22Rv1 (cell line): ENCODE measurements around the gene L3HYPDH.

Experiments
- H3K27ac ChIP-seq: fragments of 450-650 bp; 2 replicates; pipeline ENCODE4 v1.5.1; 2017
- CTCF ChIP-seq: fragments of 450-650 bp; IDR thresholded peaks from 2 replicates; pipeline ENCODE4 v1.5.1; 2017; ENCODE audit warnings: mild to moderate bottlenecking
- ZFX ChIP-seq: fragments of 450-650 bp; IDR thresholded peaks from 2 replicates; pipeline ENCODE4 v1.6.1; 2017; ENCODE audit warnings: antibody characterized with exemption, borderline replicate concordance

L3HYPDH gene

DNA sequence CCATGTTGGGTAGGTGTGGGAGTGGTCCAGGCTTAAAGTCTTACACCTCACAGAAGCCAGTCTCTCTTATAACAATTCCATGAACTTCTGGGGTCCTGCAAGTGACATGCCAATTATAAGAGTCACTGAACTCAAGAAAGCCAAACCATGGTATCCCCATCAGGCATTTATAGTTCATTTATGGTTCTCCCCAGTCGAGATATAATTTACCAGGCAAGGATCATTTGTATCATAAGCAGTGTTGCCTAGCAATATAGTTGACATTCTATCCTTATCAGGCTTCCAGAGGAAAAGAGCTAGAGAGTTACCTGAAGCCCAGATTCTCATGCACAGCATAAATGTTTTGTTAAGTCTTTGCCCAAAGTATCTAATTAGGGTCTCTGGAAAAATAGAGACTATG lies 8.2 kb upstream of the L3HYPDH start:
- no peak for TF ChIP-seq ZFX
- no peak for TF ChIP-seq CTCF
- H3K27ac ChIP-seq = no peak overlapping the region

DNA sequence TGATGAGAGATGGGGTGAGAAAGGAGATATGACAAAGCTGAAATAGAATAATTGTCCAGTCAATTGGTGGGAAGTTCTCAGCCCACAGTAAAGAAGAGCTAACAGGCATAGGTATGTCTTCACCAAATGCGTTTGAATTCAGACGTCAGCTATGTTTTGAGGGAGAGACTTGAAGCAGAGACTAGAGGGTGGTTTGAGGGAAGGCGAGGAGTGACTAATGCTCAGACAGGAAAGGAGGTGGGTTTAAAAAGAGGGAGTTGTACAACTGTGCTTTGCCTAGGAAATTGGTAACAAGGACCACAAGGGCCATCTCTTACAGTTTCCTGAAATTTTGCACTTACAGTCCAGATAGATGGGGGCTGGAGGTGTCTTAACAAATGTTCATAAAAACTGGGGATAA lies 6.5 kb upstream of the L3HYPDH start:
- TF ChIP-seq CTCF (no peak), ZFX (no peak)
- no peak overlapping the region for H3K27ac ChIP-seq

DNA sequence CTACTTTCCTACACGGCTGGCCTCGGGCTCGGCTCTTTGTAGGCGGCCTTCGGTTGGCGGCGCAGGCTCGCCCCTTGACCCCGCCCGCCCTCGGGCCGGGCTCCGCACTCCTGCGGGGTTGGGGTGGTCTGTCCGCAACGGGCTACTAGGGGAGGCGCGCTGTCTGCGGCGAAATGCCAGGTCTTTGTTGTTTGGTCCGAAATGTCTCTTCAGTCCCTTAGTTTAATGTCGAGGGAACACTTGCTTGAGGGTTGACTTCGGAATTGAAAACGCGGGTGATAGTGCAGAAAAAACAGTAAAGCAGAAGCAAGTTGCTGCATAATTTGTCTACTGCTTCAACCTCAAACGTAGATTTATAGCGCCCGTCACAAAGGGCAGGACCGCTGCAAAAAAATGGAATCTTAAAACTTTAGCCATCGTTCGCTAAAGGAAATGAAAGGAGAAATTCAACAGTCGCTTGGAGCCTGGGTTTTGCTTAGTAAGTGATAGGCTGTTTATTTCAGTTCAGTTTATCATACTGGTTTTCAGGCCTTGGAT lies 499 bp upstream of the L3HYPDH start:
- peak overlapping the region; percentile 91 for H3K27ac ChIP-seq
- TF ChIP-seq CTCF (no peak), ZFX (no peak)

- H3K27ac ChIP-seq = peak overlapping the region; percentile 91
- TF ChIP-seq CTCF = no peak
- no peak for TF ChIP-seq ZFX
Observed at GRCh38 chr14:59483363-59483762, 845 bp downstream of the L3HYPDH start.

DNA sequence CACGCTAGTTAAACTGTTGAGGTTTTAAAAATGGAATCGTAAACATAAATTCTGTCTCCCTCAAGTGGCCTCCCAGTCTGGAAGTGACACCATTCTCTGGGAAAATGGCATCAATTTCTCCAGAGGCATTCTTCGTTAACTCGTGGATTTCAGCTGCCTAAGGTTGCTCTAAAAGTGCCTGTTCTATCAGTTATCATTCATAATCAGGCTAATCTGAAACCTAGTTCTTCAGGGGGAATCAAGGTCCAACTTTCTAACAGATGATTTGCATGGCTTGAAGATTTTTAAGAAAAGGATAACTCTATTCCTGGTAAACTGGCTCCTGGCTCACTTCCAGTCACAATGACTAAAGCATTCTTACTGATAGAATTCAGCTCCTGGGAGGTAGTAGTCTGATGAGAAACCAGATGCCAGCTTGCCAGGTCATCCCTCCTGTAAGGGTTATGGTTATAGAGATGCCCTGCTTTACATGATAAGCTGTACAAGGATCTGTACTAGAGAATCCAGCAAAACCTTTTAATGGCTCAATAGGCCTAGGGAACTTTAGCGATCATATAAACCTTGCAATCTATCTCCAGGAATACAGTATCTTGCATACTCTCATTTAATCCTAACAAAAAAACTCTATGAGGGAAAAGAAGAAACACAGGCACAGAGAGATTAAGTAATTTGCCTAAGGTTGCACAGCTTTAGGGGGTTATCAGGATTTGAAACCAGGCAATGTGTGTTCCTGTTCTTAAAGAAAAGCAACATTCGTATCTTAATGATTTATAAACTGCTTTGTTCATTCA lies 1.5 kb downstream of the L3HYPDH start:
- peak overlapping the region; percentile 91 for H3K27ac ChIP-seq
- TF ChIP-seq CTCF (no peak), ZFX (no peak)

DNA sequence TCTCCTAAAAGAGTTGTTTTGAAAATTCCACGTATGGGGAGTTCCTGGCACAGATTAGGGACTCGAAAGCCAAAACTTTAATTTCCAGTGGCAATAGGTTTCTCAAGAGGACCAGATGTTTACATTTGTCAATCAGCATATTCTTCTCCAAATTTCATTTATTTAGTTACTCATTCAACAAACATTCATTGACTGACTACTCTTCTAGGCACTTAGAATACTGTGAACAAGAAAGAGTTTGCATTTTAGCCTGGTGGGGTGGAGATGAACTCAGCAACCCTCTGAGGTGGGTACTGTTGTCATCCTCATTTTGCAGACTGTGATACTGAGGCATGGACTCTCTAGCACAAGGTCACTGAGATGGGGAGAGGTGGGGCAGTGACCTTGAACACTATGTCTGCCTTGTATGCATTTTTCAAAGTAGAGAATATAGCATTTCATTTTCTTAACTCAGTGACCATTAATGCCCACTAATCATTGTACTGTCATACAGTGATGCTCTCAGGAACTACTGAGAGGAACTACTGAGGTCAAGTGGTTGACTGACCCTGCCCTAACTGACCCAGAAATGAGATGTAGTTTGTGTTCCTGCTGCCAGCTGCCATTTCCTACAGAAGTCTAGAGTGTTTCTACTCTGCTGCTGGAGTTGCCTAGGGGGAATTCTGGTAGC lies 2.2 kb downstream of the L3HYPDH start:
- no peak for TF ChIP-seq ZFX
- TF ChIP-seq CTCF = no peak
- peak overlapping the region; percentile 91 for H3K27ac ChIP-seq

- TF ChIP-seq ZFX (no peak), CTCF (no peak)
- no peak overlapping the region for H3K27ac ChIP-seq
Observed at GRCh38 chr14:59481407-59481806, 2.8 kb downstream of the L3HYPDH start.
